SK-N-MC (cell line): ENCODE data around the gene HBP1.
"Not testable (repeated sequence)": the region's sequence is repeated elsewhere in the genome, so short reads cannot be mapped to it uniquely, and the experiment has no call there.

ENCODE experiments used
- DNase-seq: peaks from one replicate; pipeline ENCODE4 v3.0.0-alpha.2; 2011; ENCODE audit warnings: low read depth, low spot score
- H3K27ac ChIP-seq: fragments of 200-600 bp; sonication (generic); 2 replicates; pipeline ENCODE4 v1.5.1; 2016; ENCODE audit warnings: mixed run types
- H3K36me3 ChIP-seq: fragments of 200-600 bp; sonication (generic); 2 replicates; pipeline ENCODE4 v1.6.1; 2017; ENCODE audit warnings: antibody characterized with exemption, low read length, mixed read lengths; ENCODE audit not compliant: insufficient read depth
- H3K4me3 ChIP-seq: fragments of 200-600 bp; sonication (generic); 2 replicates; pipeline ENCODE4 v1.5.1; 2016
- H3K9ac ChIP-seq: fragments of 200-600 bp; sonication (generic); 2 replicates; pipeline ENCODE4 v1.8.0; 2017; ENCODE audit warnings: mixed run types, mixed read lengths; ENCODE audit not compliant: insufficient read length
- H3K9me3 ChIP-seq: fragments of 200-600 bp; sonication (generic); 2 replicates; pipeline ENCODE4 v1.6.1; 2017; ENCODE audit warnings: low read depth, mild to moderate bottlenecking, antibody characterized with exemption, low read length, moderate library complexity, mixed read lengths
- EZH2 ChIP-seq: fragments of 200-600 bp; sonication (generic); IDR thresholded peaks from one replicate; pipeline ENCODE4 v1.6.1; 2017; ENCODE audit warnings: antibody characterized with exemption
- FOXP2 ChIP-seq: optimal IDR thresholded peaks from 2 replicates; pipeline ENCODE3; 2011; ENCODE audit warnings: mild to moderate bottlenecking, moderate library complexity; ENCODE audit not compliant: insufficient read depth; ENCODE audit errors: extremely low read length, control extremely low read depth
- POLR2AphosphoS5 ChIP-seq: IDR thresholded peaks from 2 replicates; pipeline ENCODE4 v1.6.1; 2012; ENCODE audit warnings: mild to moderate bottlenecking, low read depth, low read length, borderline replicate concordance

Gene HBP1

GRCh38 chr7:107130487-107131220 is 38.1 kb upstream of the HBP1 start:
- no peaks in the 10 kb centered on the region for H3K36me3 ChIP-seq

GRCh38 chr7:107133396-107133795 is 35.4 kb upstream of the HBP1 start:
- Histone ChIP-seq H3K9ac (no peak overlapping the region), H3K4me3 (no peak overlapping the region), H3K27ac (no peak overlapping the region), H3K36me3 (no peaks in the 10 kb centered on the region), H3K9me3 (no peaks in the 10 kb centered on the region)
- TF ChIP-seq POLR2AphosphoS5: no peak
- TF ChIP-seq FOXP2: no peak
- TF ChIP-seq EZH2: no peak
- no peak for DNase-seq

More at GRCh38 chr7:107130487-107131220, 38.1 kb upstream of the HBP1 start:
- Histone ChIP-seq H3K9me3 (no peaks in the 10 kb centered on the region), H3K27ac (no peak overlapping the region), H3K4me3 (no peak overlapping the region), H3K9ac (no peak overlapping the region)
- no peak for DNase-seq
- TF ChIP-seq EZH2 (no peak), POLR2AphosphoS5 (no peak), FOXP2 (no peak)

- TF ChIP-seq POLR2AphosphoS5 (no peak), EZH2 (no peak), FOXP2 (no peak)
- H3K9ac ChIP-seq: no peak overlapping the region
- no peak overlapping the region for H3K27ac ChIP-seq
- H3K4me3 ChIP-seq: no peak overlapping the region
- DNase-seq: no peak
- no peaks in the 10 kb centered on the region for H3K36me3 ChIP-seq
- no peaks in the 10 kb centered on the region for H3K9me3 ChIP-seq
Measured at GRCh38 chr7:107138696-107139420, 29.9 kb upstream of the HBP1 start.

GRCh38 chr7:107143875-107144274 is 24.9 kb upstream of the HBP1 start:
- not testable (repeated sequence) for H3K9ac ChIP-seq, H3K36me3 ChIP-seq, H3K9me3 ChIP-seq, DNase-seq, H3K27ac ChIP-seq, H3K4me3 ChIP-seq

GRCh38 chr7:107145067-107145838 is 23.6 kb upstream of the HBP1 start:
- no peak for DNase-seq
- TF ChIP-seq EZH2 (no peak), POLR2AphosphoS5 (no peak), FOXP2 (no peak)
- Histone ChIP-seq H3K36me3 (no peaks in the 10 kb centered on the region), H3K27ac (no peak overlapping the region), H3K9me3 (no peaks in the 10 kb centered on the region), H3K9ac (no peak overlapping the region), H3K4me3 (no peak overlapping the region)

GRCh38 chr7:107147464-107148393 is 21.1 kb upstream of the HBP1 start:
- H3K36me3 ChIP-seq: no peaks in the 10 kb centered on the region
- H3K9ac ChIP-seq: no peak overlapping the region
- no peak for TF ChIP-seq POLR2AphosphoS5
- TF ChIP-seq EZH2: no peak
- no peak for TF ChIP-seq FOXP2
- no peak overlapping the region for H3K27ac ChIP-seq
- no peak for DNase-seq
- no peak overlapping the region for H3K4me3 ChIP-seq
- H3K9me3 ChIP-seq: no peaks in the 10 kb centered on the region

- no peak overlapping the region for H3K4me3 ChIP-seq
- no peak overlapping the region for H3K9ac ChIP-seq
- H3K27ac ChIP-seq: no peak overlapping the region
- no peaks in the 10 kb centered on the region for H3K9me3 ChIP-seq
- TF ChIP-seq POLR2AphosphoS5: no peak
- no peak for TF ChIP-seq EZH2
- TF ChIP-seq FOXP2: no peak
- DNase-seq: no peak
- no peaks in the 10 kb centered on the region for H3K36me3 ChIP-seq
Measured at GRCh38 chr7:107148721-107149120, 20.1 kb upstream of the HBP1 start.

GRCh38 chr7:107149863-107150262 is 18.9 kb upstream of the HBP1 start:
- Histone ChIP-seq H3K36me3 (no peaks in the 10 kb centered on the region), H3K9me3 (no peaks in the 10 kb centered on the region), H3K4me3 (no peak overlapping the region), H3K27ac (no peak overlapping the region), H3K9ac (no peak overlapping the region)
- TF ChIP-seq FOXP2 (no peak), EZH2 (no peak)
- no peak for DNase-seq
